Glomerular endothelial cell (primary cell): ENCODE data around the gene TMPRSS7. TPM values are rescaled to one million over a fixed set of nuclear protein-coding genes. Genes with fewer than 3 reads are reported as not detected.

Experiments used
- DNase-seq: peaks from one replicate; pipeline ENCODE4 v3.0.0-alpha.2; 2011; ENCODE audit warnings: low read depth, low spot score; ENCODE audit errors: extremely low read depth
- total RNA-seq: library from RNA; depleted of rRNA; stranded (reverse); fragments of >200 nt; gene quantifications from 2 replicates; pipeline ENCODE4 v1.2.3, GENCODE V29; 2015

Gene TMPRSS7
- total RNA-seq = not detected in 2 replicates

- DNase-seq = no peak
These were observed at the start of gene TMPRSS7 for GRCh38 chr3:112034436-112034835. Gene TMPRSS7 (plus strand): TSS chr3:112034736. CDS start chr3:112034846, 110 bp downstream.

- no peak for DNase-seq
These were observed 47.7 kb upstream of the TMPRSS7 start for GRCh38 chr3:111986800-111987199.

GRCh38 chr3:111989061-111989678 is 45.4 kb upstream of the TMPRSS7 start:
- DNase-seq = no peak

- DNase-seq = no peak
These were observed 41.5 kb upstream of the TMPRSS7 start for GRCh38 chr3:111993038-111993437.

GRCh38 chr3:111998636-111999483 is 35.7 kb upstream of the TMPRSS7 start, which contains the start of gene TAGLN3:
Gene TAGLN3 (plus strand): TSS chr3:111998922. CDS start chr3:111999423, 501 bp downstream.
- DNase-seq = no peak

- DNase-seq = no peak
These were observed 34.8 kb upstream of the TMPRSS7 start for GRCh38 chr3:111999484-112000324.

- DNase-seq = no peak
These were observed 34.2 kb upstream of the TMPRSS7 start for GRCh38 chr3:112000367-112000771.

GRCh38 chr3:112000966-112001365 is 33.6 kb upstream of the TMPRSS7 start:
- no peak for DNase-seq

- DNase-seq = no peak
These were observed 33.0 kb upstream of the TMPRSS7 start for GRCh38 chr3:112001526-112001925.

- no peak for DNase-seq
These were observed 32.2 kb upstream of the TMPRSS7 start for GRCh38 chr3:112002096-112002971.

- no peak for DNase-seq
These were observed 31.0 kb upstream of the TMPRSS7 start for GRCh38 chr3:112003321-112004080.

- DNase-seq = no peak
These were observed 30.3 kb upstream of the TMPRSS7 start for GRCh38 chr3:112004187-112004586.

GRCh38 chr3:112004669-112005068 is 29.9 kb upstream of the TMPRSS7 start:
- DNase-seq = no peak

GRCh38 chr3:112005091-112005672 is 29.4 kb upstream of the TMPRSS7 start:
- DNase-seq = no peak

GRCh38 chr3:112007633-112008032 is 26.9 kb upstream of the TMPRSS7 start:
- DNase-seq = no peak

- no peak for DNase-seq
These were observed 24.9 kb upstream of the TMPRSS7 start for GRCh38 chr3:112009670-112010069.

- no peak for DNase-seq
These were observed 23.9 kb upstream of the TMPRSS7 start for GRCh38 chr3:112010636-112011035.

GRCh38 chr3:112011376-112011940 is 23.1 kb upstream of the TMPRSS7 start:
- DNase-seq = no peak
